Fibroblast of villous mesenchyme (primary cell): Measurements from ENCODE around the gene DNAJB8. TPM values are rescaled to one million over a fixed set of nuclear protein-coding genes. Genes with fewer than 3 reads are reported as not detected.

Source experiments
- DNase-seq: peaks from one replicate; pipeline ENCODE4 v3.0.0-alpha.2; 2010; ENCODE audit warnings: low read depth
- H3K4me3 ChIP-seq: 2 replicates; pipeline ENCODE4 v1.5.1; 2011; ENCODE audit warnings: low read depth, mild to moderate bottlenecking, low read length
- CTCF ChIP-seq: IDR thresholded peaks from 2 replicates; pipeline ENCODE4 v1.5.1; 2012; ENCODE audit warnings: low read depth, mild to moderate bottlenecking, low read length; ENCODE audit not compliant: insufficient read depth
- total RNA-seq: library from RNA; depleted of rRNA; stranded (reverse); fragments of >200 nt; gene quantifications from 2 replicates; pipeline ENCODE4 v1.2.3, GENCODE V29; 2012

DNAJB8 gene
- total RNA-seq, 1 donor: not detected

- no peak overlapping the region for H3K4me3 ChIP-seq
- no peak for TF ChIP-seq CTCF
- no peak for DNase-seq
These were observed 10.6 kb downstream of the DNAJB8 start for GRCh38 chr3:128455786-128456748.

DNA sequence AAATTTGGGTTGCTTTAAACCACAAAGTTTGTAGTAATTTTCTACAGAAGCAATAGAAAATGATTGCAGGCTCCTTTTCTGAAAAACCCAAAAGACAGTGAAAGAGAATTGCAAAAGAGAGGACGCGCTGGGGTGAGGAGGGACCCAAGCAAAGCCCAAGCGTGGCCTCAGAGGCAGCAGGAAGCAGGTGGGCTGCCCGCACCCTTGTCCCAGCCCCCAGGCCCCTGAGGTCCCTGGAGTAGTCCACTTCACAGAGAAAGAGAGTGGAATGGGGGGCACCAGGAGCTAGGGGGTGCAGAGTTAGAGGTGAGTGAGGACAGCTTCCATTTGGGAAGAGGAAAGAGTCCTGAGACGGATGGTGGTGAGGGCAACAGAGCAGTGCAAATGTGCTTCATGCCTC, 11.6 kb downstream of the DNAJB8 start:
- TF ChIP-seq CTCF: no peak
- no peak for DNase-seq
- no peak overlapping the region for H3K4me3 ChIP-seq

DNA sequence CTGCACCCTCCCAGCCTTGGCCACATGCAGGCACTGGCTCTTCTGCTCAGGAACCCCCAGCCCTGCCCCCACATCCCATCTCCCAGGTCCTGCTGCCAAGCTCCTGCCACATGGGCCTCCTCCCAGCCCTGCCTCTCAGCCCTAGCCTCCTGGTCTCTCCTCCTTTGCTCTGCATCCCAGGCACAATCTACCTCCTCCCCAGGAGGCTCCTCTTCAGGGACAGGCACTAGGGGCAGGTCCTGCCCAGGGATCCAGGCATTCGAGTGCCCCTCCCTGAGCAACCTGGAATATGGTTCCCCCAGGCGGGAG, 12.4 kb downstream of the DNAJB8 start:
- no peak overlapping the region for H3K4me3 ChIP-seq
- TF ChIP-seq CTCF: no peak

DNA sequence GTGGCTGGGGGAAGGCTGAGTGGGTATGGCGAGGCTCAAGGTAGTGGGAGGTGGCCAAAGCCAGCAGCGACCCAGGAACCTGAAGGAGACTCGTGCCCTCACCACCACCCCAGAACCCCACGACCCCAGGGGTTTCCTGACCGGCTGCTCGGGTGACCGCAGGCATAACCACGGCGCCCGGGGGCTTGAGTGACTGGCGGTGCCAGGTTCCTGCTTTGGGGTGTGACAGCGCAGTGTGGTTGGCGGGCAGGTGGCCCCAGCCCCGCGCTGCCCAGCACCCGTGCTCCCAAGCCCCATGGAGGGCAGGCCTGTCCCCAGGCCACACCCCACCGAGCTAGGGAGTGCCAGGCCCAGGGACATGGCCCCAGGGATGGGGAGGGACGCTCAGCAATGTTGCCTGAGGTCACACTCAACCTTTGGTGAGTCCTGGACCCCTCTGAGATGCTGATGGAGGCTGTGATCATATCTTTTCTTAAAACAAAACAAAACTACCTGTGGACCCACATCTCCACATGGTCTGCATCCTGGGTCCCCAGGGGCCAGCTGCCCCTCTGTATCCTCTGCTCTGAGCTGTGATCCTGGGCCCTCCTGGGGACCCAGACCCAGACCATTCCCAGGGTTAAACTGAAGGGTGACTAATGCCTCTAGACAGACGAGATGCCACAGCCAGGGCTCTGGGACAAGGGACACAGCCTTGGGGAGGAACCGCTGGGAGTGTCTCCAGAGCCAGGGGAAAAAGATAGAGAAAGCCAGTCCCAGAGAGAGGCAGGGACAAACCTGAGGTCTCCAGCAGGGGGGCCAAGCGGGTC, 13.0 kb downstream of the DNAJB8 start:
- DNase-seq: no peak
- no peak overlapping the region for H3K4me3 ChIP-seq
- TF ChIP-seq CTCF: no peak

More for the DNA sequence above, 12.4 kb downstream of the DNAJB8 start:
- DNase-seq: no peak

DNA sequence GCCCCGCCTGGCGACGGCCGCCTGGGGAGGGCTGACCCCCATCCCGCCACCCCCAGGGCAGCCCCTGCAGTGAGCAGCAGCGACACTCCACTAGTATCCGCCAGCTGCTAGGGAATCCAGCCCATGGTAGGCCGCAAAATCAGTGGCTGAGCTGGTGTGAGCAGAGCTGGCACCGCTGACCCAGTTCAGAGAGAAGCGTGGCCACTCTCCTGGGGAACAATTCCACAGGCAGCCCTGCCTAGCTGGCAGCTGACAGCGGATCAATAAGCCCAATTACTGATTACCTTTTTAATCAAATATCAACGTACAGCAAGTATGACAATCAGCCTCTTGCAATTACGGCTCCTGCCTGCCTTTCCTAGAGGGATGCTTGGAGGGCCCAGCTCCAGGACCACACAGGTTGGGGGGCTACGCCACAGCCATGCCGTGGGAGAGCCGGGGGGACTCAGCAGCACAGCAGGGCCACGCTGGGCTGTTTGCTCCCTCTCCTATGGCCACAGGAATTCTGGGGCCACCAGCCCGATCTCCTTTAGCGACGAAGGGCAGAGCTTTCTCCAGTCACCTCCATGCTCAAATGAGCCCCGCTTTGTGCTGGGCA, 13.9 kb downstream of the DNAJB8 start:
- H3K4me3 ChIP-seq: no peak overlapping the region
- TF ChIP-seq CTCF: no peak
- DNase-seq: no peak

GRCh38 chr3:128452120-128452519, 14.6 kb downstream of the DNAJB8 start:
- H3K4me3 ChIP-seq: no peak overlapping the region
- no peak for TF ChIP-seq CTCF
- no peak for DNase-seq
